Fibroblast of villous mesenchyme (primary cell): ENCODE data around the gene HCRTR2. TPM values are rescaled to one million over a fixed set of nuclear protein-coding genes. Genes with fewer than 3 reads are reported as not detected.

Source experiments
- DNase-seq: peaks from one replicate; pipeline ENCODE4 v3.0.0-alpha.2; 2010; ENCODE audit warnings: low read depth
- H3K4me3 ChIP-seq: 2 replicates; pipeline ENCODE4 v1.5.1; 2011; ENCODE audit warnings: low read depth, mild to moderate bottlenecking, low read length
- total RNA-seq: library from RNA; depleted of rRNA; stranded (reverse); fragments of >200 nt; gene quantifications from 2 replicates; pipeline ENCODE4 v1.2.3, GENCODE V29; 2012
- TF ChIP-seq, protein P1 (sequence below): IDR thresholded peaks from 2 replicates; pipeline ENCODE4 v1.5.1; 2012; ENCODE audit warnings: low read depth, mild to moderate bottlenecking, low read length; ENCODE audit not compliant: insufficient read depth

HCRTR2 gene
- total RNA-seq, result not detected in 2 replicates

DNA sequence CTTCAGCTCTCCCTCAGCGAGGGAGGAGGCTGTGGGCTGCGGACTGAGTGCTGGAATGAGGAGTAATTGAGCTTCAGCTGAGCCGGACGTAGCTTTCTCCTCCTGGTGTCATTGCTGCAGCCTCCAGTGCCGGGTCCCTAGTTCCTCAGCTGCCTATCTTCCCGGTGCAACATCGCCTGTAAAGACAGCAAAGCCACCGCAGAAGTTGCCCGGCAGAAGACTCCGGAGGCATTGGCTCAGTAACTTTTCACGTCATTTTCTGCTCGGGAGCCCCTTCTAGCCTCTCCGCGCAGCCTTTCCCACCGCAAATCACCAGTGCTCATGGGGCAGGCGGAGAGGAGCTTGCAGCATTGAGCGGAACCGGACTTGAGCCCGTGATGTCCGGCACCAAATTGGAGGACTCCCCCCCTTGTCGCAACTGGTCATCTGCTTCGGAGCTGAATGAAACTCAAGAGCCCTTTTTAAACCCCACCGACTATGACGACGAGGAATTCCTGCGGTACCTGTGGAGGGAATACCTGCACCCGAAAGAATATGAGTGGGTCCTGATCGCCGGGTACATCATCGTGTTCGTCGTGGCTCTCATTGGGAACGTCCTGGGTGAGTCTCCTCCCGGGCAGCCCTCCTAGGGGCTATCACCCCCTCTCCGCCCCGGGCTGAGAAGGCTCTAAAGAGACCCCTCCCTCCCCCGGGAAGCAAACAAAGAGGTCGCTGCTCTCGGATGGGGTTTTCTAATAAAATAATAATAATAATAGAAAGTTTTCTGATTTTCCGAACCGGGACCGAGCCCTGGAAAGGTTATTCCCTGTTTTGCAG is at the start of gene HCRTR2:
HCRTR2 (plus strand) TSS at position 305 of the 816 bp plus-strand sequence; CDS start at position 378, 73 bp downstream.
- no peak within 1 kb of the TSS for H3K4me3 ChIP-seq
- DNase-seq, result no peak
- TF ChIP-seq, protein P1, sequence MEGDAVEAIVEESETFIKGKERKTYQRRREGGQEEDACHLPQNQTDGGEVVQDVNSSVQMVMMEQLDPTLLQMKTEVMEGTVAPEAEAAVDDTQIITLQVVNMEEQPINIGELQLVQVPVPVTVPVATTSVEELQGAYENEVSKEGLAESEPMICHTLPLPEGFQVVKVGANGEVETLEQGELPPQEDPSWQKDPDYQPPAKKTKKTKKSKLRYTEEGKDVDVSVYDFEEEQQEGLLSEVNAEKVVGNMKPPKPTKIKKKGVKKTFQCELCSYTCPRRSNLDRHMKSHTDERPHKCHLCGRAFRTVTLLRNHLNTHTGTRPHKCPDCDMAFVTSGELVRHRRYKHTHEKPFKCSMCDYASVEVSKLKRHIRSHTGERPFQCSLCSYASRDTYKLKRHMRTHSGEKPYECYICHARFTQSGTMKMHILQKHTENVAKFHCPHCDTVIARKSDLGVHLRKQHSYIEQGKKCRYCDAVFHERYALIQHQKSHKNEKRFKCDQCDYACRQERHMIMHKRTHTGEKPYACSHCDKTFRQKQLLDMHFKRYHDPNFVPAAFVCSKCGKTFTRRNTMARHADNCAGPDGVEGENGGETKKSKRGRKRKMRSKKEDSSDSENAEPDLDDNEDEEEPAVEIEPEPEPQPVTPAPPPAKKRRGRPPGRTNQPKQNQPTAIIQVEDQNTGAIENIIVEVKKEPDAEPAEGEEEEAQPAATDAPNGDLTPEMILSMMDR, result no peak

DNA sequence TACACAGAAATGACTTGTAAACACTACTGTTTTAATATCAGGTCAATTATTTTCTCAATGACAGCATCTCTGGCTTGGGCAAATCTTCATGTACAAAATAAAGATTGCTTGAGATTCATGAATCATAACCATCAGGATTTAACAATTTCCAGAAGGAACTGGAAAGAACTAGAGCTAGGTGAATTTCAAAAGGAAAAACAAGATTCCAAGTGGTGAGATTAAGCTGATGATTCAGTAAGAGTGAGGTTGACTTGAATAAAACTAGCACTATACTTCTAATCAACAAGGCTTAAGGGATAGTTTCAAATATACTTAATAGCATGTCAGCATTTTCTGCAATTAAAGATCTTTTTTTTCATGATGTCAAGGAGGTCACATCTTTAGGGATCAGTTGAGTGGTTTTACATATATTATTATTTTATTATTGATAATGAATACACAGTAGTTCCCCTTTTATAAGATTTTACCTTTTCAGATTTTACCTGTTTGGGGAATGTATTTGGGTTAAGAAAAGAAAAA is 43.5 kb upstream of the HCRTR2 start:
- no peak overlapping the region for H3K4me3 ChIP-seq
- TF ChIP-seq, protein P1, result no peak
- no peak for DNase-seq

DNA sequence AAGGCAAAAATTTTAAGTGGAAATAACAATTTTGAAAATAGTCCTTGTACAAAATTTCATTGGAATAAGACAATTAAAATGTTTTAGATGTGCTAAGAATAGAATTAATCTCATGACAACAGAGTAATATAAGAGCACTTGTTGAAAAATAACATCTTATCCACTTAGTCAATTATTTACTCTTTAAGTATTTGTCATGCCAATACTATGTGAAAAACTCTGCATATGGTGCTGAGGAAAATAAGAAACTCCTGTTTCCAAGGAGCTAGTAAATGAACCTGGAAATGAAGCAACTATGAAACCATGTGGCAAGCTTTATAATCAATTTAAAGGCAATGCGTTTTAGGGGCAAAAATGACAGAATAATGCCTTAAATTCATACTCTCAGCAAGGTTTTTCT is 42.7 kb upstream of the HCRTR2 start:
- TF ChIP-seq, protein P1, result no peak
- no peak for DNase-seq
- H3K4me3 ChIP-seq, result no peak overlapping the region

DNA sequence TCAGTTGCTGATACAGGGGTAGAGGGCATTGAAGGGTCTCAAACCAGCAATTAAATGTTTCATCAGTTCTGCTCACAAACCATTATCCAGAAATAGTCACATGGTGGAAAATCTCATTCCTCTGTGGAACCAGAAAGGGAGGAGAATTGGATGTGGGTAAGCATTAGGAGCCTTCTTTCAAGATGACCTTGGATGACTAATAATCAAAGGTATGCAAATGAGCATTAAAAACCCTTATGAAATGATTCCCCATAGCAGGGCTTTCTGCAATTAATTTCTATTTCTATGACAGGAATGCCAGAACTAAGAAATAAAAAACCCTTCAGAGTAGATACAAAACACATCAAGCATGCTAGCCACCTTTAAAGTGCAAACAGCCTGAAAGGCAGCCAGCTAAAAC is 37.4 kb upstream of the HCRTR2 start:
- H3K4me3 ChIP-seq, result no peak overlapping the region
- TF ChIP-seq, protein P1, result no peak
- no peak for DNase-seq

DNA sequence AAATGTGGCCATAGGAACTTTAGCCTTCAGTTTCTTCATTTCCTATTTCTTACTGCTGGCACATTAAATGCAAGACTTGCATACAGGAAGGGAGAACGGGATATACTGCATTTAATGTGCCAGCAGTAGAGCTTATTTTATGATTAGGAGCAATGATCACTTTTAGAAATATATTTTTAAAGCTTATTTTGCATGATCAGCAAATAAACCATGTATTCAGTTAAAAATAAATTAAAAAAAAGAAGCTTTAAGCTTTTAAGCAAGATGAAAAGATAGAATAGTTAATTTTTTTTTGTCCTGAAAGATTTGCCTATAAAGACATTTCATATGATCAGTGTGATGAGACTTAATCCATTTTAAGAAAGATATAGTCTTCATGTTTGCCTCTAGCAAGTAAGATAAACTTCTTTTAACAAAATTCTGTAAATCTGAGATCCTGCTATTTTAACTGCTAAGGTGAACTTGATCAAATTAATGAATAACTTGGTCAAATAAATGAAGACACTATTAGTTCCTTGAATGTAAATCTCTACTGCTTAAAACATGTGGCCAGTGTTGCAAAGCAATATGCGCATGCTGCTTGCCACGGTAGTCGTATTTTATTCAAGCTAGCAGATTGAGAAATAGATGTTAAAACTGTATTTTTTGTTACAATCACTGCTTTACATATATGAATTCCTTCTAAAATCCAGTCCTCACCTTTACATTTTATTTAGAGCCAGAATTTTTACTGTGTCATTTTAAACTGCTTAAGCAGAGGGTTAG is 36.2 kb upstream of the HCRTR2 start:
- DNase-seq, result no peak
- no peak overlapping the region for H3K4me3 ChIP-seq

DNA sequence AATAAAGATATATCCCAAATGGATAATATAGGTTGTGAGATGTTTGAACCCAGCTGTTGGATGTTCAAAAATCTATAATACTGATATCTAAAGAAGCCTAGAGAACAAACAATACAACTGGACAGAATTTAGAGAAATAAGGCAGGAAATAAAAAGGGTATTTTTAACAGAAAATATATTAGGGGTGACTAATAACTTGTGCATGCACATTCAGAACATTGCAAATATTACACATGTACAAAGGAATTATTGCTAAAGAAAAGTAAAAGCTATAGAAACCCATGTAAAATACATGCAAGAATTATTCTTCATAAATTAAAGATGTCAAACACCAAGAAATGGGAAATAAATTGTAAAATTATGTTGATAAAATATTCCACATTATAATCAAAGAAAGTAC is 32.7 kb upstream of the HCRTR2 start:
- TF ChIP-seq, protein P1, result no peak
- no peak overlapping the region for H3K4me3 ChIP-seq
- no peak for DNase-seq

More for the DNA sequence above, 36.2 kb upstream of the HCRTR2 start:
- TF ChIP-seq, protein P1, result no peak
